ENCODE measurements around the gene CHTF18. TPM values are rescaled to one million over a fixed set of nuclear protein-coding genes. Genes with fewer than 3 reads are reported as not detected.

Gene CHTF18
- polyA plus RNA-seq, 3 donors: 0.57 to 13.8 (median 2.2) TPM

DNA sequence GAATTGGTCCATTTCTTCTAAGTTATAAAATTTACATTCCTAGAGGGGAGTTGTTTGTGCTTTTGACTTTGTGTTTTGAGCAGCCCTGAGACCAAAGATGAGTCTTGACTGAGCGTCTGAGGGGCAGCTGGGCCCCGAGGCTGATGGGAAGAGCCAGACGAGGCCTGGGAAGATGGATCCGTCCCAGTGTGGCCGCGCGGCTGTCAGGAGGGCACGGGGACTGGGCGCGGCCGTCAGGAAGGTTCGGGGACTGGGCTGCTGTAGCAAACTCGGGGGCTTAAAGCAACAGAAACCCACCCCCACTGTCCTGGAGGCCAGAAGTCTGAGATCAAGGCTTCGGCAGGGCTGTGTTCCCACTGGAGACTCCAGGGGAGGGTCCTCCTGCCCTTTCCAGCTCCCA is 50.3 kb downstream of the CHTF18 start:
- no peaks in the 10 kb centered on the region for H3K79me2 ChIP-seq (ENCODE audit: insufficient read depth, low read length)
- no peak overlapping the region for H3K4me2 ChIP-seq (replicated peaks; ENCODE audit: extremely low read depth, low read length, poor library complexity, severe bottlenecking)
- TF ChIP-seq, protein P1, sequence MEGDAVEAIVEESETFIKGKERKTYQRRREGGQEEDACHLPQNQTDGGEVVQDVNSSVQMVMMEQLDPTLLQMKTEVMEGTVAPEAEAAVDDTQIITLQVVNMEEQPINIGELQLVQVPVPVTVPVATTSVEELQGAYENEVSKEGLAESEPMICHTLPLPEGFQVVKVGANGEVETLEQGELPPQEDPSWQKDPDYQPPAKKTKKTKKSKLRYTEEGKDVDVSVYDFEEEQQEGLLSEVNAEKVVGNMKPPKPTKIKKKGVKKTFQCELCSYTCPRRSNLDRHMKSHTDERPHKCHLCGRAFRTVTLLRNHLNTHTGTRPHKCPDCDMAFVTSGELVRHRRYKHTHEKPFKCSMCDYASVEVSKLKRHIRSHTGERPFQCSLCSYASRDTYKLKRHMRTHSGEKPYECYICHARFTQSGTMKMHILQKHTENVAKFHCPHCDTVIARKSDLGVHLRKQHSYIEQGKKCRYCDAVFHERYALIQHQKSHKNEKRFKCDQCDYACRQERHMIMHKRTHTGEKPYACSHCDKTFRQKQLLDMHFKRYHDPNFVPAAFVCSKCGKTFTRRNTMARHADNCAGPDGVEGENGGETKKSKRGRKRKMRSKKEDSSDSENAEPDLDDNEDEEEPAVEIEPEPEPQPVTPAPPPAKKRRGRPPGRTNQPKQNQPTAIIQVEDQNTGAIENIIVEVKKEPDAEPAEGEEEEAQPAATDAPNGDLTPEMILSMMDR (IDR thresholded peaks at IDR 0.05): no peak
- H3K4me3 ChIP-seq (replicated peaks in 1 of 3; ENCODE audit: low read depth in 2 of 3, low read length in 3 of 3): no peak overlapping the region
- H3K27ac ChIP-seq (ENCODE audit: low read depth in 1 of 2, low read length in 2 of 2): no peak overlapping the region
- intact Hi-C loops (cut with micrococcal nuclease): no loop called here
- H3K9me3 ChIP-seq (replicated peaks in 1 of 2; ENCODE audit: control insufficient read depth in 1 of 2, insufficient read depth in 1 of 2, low read length in 2 of 2): peaks cover 22 to 30% of the 10 kb centered on the region in 2 donors
- H3K4me1 Mint-ChIP-seq: no peaks in the 10 kb centered on the region
- no peak for DNase-seq
- H3K4me3 Mint-ChIP-seq: no peak overlapping the region
- no peaks in the 10 kb centered on the region for H4K20me1 ChIP-seq (ENCODE audit: insufficient read depth, low read length)
- no peaks in the 10 kb centered on the region for H3K36me3 ChIP-seq (replicated peaks in 1 of 2; ENCODE audit: control insufficient read depth in 1 of 2, insufficient read depth in 2 of 2, low read length in 2 of 2)
- 92% methylated on average over 11 of the region's 14 CpGs for WGBS (ENCODE audit: insufficient coverage)
- H3K9ac ChIP-seq (ENCODE audit: insufficient read depth, low read length, poor library complexity, severe bottlenecking): no peak overlapping the region
- H3K27ac Mint-ChIP-seq: no peak overlapping the region
- no peak overlapping the region for H2AFZ ChIP-seq (ENCODE audit: insufficient read depth, low read depth, low read length, poor library complexity, severe bottlenecking)
- H3K4me1 ChIP-seq (ENCODE audit: control insufficient read depth in 1 of 2, insufficient read depth in 2 of 2, low read length in 2 of 2): no peaks in the 10 kb centered on the region
- H3K36me3 Mint-ChIP-seq: no peaks in the 10 kb centered on the region
- H3K27me3 ChIP-seq (ENCODE audit: control insufficient read depth in 2 of 2, insufficient read depth in 2 of 2, low read length in 2 of 2): no peaks in the 10 kb centered on the region
- peaks cover 26 to 38% (median 31%) of the 10 kb centered on the region in 7 donors for H3K9me3 Mint-ChIP-seq
- peaks cover 4 to 7% (median 6%) of the 10 kb centered on the region in 3 donors for H3K27me3 Mint-ChIP-seq (ENCODE audit: low read depth in 3 of 3)

DNA sequence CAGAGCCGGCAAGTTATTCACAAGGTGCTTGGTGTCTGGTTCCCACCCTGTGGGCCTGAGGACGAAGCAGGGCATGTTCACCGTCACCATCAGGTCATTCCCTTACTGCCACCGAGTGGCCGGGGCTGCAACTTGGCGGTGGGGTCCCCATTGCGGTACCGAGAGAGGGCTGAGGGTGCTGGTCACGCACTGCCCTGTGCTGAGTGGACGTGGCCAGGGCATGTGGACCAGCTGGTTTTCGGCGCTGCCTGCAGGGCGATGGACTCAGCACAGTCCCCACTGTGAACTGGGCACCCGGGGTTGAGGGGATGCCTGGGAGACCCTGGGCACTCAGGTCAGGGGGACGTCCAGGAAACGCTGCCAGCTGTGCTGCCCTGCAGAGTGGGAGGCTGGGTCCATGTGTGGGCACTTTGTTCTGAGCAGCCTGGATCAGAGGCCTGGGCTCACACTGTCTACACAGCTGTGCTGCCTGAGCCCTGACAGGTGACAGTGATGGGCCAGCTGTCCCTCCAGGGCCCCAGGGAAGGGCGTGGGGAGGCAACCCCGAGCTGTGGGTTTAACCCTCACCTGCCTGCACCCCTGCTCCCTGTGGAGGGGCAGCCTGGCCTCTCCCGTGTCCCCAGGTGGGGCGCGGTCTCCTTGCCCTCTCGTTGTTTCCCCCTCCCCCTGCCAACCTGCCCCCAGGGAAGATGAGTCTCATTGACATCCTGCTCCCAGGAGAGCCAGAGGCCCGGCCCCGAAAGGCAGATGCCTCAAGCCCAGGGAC is 51.4 kb downstream of the CHTF18 start:
- Histone ChIP-seq H3K27me3 (ENCODE audit: control insufficient read depth in 2 of 2, insufficient read depth in 2 of 2, low read length in 2 of 2) (no peaks in the 10 kb centered on the region), H3K9me3 (replicated peaks in 1 of 2; ENCODE audit: control insufficient read depth in 1 of 2, insufficient read depth in 1 of 2, low read length in 2 of 2) (peaks cover 22 to 30% of the 10 kb centered on the region in 2 donors), H3K79me2 (ENCODE audit: insufficient read depth, low read length) (no peaks in the 10 kb centered on the region), H4K20me1 (ENCODE audit: insufficient read depth, low read length) (no peaks in the 10 kb centered on the region), H3K4me2 (replicated peaks; ENCODE audit: extremely low read depth, low read length, poor library complexity, severe bottlenecking) (no peak overlapping the region), H3K36me3 (replicated peaks in 1 of 2; ENCODE audit: control insufficient read depth in 1 of 2, insufficient read depth in 2 of 2, low read length in 2 of 2) (no peaks in the 10 kb centered on the region), H3K4me3 (replicated peaks in 1 of 3; ENCODE audit: low read depth in 2 of 3, low read length in 3 of 3) (no peak overlapping the region), H3K27ac (ENCODE audit: low read depth in 1 of 2, low read length in 2 of 2) (no peak overlapping the region), H2AFZ (ENCODE audit: insufficient read depth, low read depth, low read length, poor library complexity, severe bottlenecking) (no peak overlapping the region), H3K9ac (ENCODE audit: insufficient read depth, low read length, poor library complexity, severe bottlenecking) (no peak overlapping the region), H3K4me1 (ENCODE audit: control insufficient read depth in 1 of 2, insufficient read depth in 2 of 2, low read length in 2 of 2) (no peaks in the 10 kb centered on the region)
- no peaks in the 10 kb centered on the region for H3K4me1 Mint-ChIP-seq
- H3K36me3 Mint-ChIP-seq: no peaks in the 10 kb centered on the region
- H3K27ac Mint-ChIP-seq: no peak overlapping the region
- peaks cover 2 to 7% (median 4%) of the 10 kb centered on the region in 3 donors for H3K27me3 Mint-ChIP-seq (ENCODE audit: low read depth in 3 of 3)
- 90% methylated on average over 22 of the region's 24 CpGs for WGBS (ENCODE audit: insufficient coverage)
- intact Hi-C loops (cut with micrococcal nuclease): no loop called here
- H3K4me3 Mint-ChIP-seq: no peak overlapping the region
- H3K9me3 Mint-ChIP-seq: peaks cover 25 to 36% (median 32%) of the 10 kb centered on the region in 7 donors
- TF ChIP-seq, protein P1 (IDR thresholded peaks at IDR 0.05): no peak
- no peak for DNase-seq
